HCT116 (cell line): ENCODE data around the gene AQP5.

Experiments used
- CTCF ChIP-seq, 3 experiments: fragments of 200-600 bp in 1 of 3; sonication (generic) in 1 of 3; IDR thresholded peaks in 2 of 3; conservative IDR thresholded peaks in 1 of 3; 2 replicates each; pipeline ENCODE4 v1.5.1; 2012 to 2017; ENCODE audit warnings: low read depth in 2 of 3, low read length in 2 of 3, antibody characterized with exemption in 1 of 3, borderline replicate concordance in 1 of 3, control low read depth in 1 of 3, mild to moderate bottlenecking in 1 of 3, mixed read lengths in 1 of 3, mixed run types in 1 of 3, moderate library complexity in 1 of 3; ENCODE audit not compliant: insufficient read depth in 1 of 3
- EGR1 ChIP-seq: IDR thresholded peaks from 2 replicates; pipeline ENCODE4 v1.6.1; 2012; ENCODE audit warnings: low read depth
- EZH2 ChIP-seq: fragments of 200-600 bp; sonication (generic); IDR thresholded peaks from 2 replicates; pipeline ENCODE4 v1.6.1; 2017; ENCODE audit warnings: antibody characterized with exemption, mixed run types
- MAX ChIP-seq: IDR thresholded peaks from 2 replicates; pipeline ENCODE4 v1.6.1; 2012
- POLR2A ChIP-seq: IDR thresholded peaks from 2 replicates; pipeline ENCODE4 v1.7.0; 2011; ENCODE audit warnings: borderline replicate concordance; ENCODE audit not compliant: insufficient read depth, insufficient read length; ENCODE audit errors: extremely low read depth
- POLR2AphosphoS5 ChIP-seq: IDR thresholded peaks from 2 replicates; pipeline ENCODE4 v1.6.1; 2011; ENCODE audit warnings: mild to moderate bottlenecking, low read depth, low read length, moderate library complexity
- YY1 ChIP-seq: IDR thresholded peaks from 2 replicates; pipeline ENCODE4 v1.6.1; 2011; ENCODE audit warnings: low read length, low read depth, moderate library complexity, mild to moderate bottlenecking; ENCODE audit not compliant: insufficient replicate concordance; ENCODE audit errors: extremely low read depth

- no peak for TF ChIP-seq POLR2A
- no peak for TF ChIP-seq MAX
- TF ChIP-seq POLR2AphosphoS5, result no peak
- TF ChIP-seq CTCF (IDR thresholded peaks at IDR 0.05 in 2 of 3, conservative IDR thresholded peaks at IDR 0.05 in 1 of 3; ENCODE audit: borderline replicate concordance in 1 of 3, insufficient read depth in 1 of 3, low read depth in 2 of 3, low read length in 2 of 3), result no peak
- no peak for TF ChIP-seq EGR1
- no peak for TF ChIP-seq EZH2
- no peak for TF ChIP-seq YY1
These were observed 37.7 kb upstream of the AQP5 start for GRCh38 chr12:49923880-49924556.
